ENCODE data around the gene NOXO1.
"Not testable (repeated sequence)": the region's sequence is repeated elsewhere in the genome, so short reads cannot be mapped to it uniquely, and the experiment has no call there.

NOXO1 gene

DNA sequence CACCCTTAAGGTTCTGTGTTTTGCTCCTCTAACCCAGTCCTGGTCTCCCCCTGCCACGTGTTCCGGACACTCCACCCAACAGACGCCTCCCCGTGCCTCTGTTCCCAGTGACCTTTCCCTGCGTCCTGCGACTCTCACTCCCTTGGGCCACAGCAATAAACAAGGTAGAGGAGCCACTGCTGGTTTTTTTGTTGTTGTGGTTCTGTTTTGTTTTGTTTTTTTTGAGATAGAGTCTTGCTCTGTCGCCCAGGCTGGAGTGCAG lies 34.6 kb upstream of the NOXO1 start:
- CTCF ChIA-PET, result interaction anchor here (0.6 to 1.2 kb wide), 4 partner anchors 12 to 39 kb away, joined by 3 to 4 read pairs (median 3); no protein-coding TSS in a partner anchor
- H3K27ac ChIP-seq, result peak overlapping the region; percentile 98
- POLR2A ChIA-PET (ENCODE audit: low non-redundant PET), result no interaction called here
- TF ChIP-seq, protein P1, sequence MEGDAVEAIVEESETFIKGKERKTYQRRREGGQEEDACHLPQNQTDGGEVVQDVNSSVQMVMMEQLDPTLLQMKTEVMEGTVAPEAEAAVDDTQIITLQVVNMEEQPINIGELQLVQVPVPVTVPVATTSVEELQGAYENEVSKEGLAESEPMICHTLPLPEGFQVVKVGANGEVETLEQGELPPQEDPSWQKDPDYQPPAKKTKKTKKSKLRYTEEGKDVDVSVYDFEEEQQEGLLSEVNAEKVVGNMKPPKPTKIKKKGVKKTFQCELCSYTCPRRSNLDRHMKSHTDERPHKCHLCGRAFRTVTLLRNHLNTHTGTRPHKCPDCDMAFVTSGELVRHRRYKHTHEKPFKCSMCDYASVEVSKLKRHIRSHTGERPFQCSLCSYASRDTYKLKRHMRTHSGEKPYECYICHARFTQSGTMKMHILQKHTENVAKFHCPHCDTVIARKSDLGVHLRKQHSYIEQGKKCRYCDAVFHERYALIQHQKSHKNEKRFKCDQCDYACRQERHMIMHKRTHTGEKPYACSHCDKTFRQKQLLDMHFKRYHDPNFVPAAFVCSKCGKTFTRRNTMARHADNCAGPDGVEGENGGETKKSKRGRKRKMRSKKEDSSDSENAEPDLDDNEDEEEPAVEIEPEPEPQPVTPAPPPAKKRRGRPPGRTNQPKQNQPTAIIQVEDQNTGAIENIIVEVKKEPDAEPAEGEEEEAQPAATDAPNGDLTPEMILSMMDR (conservative IDR thresholded peaks at IDR 0.05; ENCODE audit: low read depth), result no peak
- no peak for DNase-seq (ENCODE audit: low spot score)

DNA sequence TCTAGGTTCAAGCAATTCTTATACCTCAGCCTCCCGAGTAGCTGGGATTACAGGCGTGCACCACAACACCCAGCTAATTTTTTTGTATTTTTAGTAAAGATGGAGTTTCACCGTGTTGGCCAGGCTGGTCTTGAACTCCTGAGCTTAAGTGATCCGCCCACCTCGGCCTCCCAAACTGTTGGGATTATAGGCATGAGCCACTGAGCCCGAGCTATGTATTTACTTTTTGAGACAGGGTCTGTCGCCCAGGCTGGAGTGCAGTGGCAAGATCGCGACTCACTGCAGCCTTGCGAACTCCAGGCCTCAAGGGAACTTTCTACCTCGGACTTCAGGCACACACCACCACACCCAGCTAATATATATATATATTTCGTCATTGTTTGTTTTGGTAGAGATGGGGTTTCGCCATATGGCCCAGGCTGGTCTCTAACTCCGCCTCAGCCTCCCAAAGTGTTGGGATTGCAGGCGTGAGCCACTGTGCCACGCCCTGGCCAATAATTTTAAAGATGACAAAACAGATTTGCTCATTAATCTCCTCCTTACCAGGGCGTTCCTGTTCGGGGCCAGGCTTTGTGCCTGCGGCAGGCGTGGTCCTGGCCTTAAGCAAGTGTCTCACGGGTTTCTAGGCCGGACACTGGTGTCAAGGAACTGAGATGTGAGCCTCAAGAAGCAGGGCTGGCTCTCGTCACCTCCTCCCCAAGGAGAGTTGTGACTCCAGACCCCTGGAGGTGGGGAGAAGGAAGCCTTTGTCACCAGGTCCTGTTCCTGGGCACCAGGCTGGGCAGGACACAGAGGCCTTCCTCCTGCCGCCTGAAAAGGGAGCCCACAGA lies 34.1 kb upstream of the NOXO1 start:
- CTCF ChIA-PET, result no interaction called here
- H3K27ac ChIP-seq, result peak overlapping the region; percentile 98
- TF ChIP-seq, protein P1 (conservative IDR thresholded peaks at IDR 0.05; ENCODE audit: low read depth), result no peak
- POLR2A ChIA-PET (ENCODE audit: low non-redundant PET), result no interaction called here
- peak; percentile 77 for DNase-seq (ENCODE audit: low spot score)

DNA sequence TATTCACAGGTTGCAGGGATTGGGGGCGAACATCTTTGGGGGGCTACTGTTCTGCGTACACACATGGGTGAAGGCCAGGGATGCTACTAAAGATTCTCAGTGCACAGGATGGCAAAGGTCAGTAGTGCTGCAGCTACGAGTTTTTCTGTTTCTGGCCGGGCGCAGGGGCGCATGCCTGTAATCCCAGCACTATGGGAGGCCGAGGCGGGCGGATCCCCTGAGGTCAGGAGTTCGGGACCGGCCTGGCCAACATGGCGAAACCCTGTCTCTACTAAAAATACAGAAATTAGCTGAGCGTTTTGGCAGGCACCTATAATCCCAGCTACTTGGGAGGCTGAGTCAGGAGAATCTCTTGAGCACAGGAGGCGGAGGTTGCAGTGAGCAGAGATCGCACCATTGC lies 32.3 kb upstream of the NOXO1 start:
- H3K27ac ChIP-seq, result peak overlapping the region; percentile 98
- ChIA-PET POLR2A (ENCODE audit: low non-redundant PET) (interaction anchor here (1.0 kb wide), 1 partner anchor 11 kb away, joined by 4 read pairs; no protein-coding TSS in a partner anchor), CTCF (no interaction called here)
- TF ChIP-seq, protein P1 (conservative IDR thresholded peaks at IDR 0.05; ENCODE audit: low read depth), result no peak
- no peak for DNase-seq (ENCODE audit: low spot score)

DNA sequence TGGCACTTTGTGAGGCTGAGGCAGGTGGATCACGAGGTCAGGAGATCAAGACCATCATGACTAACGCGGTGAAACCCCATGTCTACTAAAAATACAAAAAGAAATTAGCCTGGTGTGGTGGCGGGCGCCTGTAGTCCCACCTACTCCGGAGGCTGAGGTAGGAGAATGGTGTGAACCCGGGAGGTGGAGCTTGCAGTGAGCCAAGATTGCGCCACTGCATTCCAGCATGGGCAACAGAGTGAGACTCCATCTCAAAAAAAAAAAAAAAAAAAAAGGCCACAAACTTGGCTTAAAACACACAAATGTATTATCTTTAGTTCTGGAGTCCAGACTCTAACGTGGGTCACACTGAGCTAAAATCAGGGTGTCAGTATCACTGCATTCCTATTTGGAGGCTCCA lies 30.5 kb upstream of the NOXO1 start:
- CTCF ChIA-PET; DNase-seq (ENCODE audit: low spot score): not testable (repeated sequence)
- POLR2A ChIA-PET (ENCODE audit: low non-redundant PET), result interaction anchor here (0.7 to 1.2 kb wide), 2 partner anchors 64 to 144 kb away, joined by 3 to 5 read pairs; partner anchors contain the start of gene TRAF7
- H3K27ac ChIP-seq, result peak overlapping the region; percentile 98

DNA sequence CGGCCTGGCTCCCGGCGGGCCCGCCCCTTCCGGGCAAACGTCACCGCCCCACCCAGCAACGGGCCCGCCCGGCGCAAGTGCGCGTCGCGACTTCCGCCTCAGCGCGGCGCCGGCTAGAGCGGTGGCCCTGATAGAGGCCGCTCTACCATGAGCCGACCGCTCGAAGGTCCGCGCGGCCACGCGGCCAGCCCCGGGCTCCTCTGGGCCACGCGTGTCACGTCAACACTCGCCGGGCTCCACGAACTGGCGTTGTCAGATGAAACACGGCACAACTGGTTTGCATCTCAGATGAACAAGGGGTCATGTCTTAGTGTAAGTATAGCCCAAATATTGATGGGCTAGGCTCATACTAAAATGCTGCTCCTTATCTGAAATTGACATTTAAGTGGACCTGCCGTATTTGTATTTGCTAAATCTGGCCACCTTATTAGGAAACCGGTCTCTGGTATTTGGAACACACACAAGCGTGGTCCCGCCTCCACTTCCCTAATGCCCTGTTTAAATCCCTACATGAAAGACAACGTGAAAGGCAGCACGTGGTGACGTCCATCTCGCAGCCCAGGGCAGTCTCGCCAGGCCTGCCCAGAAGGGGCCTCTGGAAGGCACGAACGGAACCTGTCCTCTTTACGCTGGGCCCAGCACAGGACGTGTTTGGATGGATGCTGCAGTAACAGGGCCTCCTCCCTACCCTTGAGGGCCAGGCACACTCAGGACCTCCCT lies 28.7 kb upstream of the NOXO1 start, which contains the start of gene ZNF598:
TSS of gene ZNF598 (minus strand) at position 31 of the 720 bp plus-strand sequence.
- ChIA-PET POLR2A (ENCODE audit: low non-redundant PET) (no interaction called here), CTCF (no interaction called here)
- DNase-seq (ENCODE audit: low spot score), result peak; percentile 81
- TF ChIP-seq, protein P1 (conservative IDR thresholded peaks at IDR 0.05; ENCODE audit: low read depth), result no peak
- H3K27ac ChIP-seq, result peak within 1 kb of the TSS; percentile 98

DNA sequence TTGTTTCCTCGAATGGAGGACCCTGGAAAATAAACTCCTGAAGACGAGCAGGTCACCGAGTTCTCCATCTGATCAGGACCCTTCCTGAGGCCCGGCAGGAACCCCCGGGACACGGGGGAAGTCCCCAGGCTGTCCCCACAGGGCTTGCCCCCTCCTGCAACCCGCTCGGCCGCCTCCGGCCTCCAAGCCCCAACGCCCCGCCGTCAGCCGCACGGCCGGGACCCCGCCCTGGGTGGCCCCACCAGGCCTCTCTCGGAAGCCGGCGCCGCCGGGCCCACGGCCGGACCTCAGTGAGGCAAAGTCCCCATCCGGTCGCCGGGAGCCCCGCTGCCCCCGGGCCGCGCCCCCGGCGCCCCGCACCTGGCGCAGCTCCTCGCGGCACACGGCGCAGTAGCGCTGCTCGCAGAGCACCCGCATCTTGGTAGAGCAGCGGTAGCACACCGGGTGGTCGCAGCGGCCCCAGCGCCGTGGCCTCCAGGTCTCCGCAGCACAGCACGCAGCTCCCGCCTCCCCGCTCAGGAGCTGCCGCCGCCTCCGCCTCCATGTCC lies 28.0 kb upstream of the NOXO1 start:
- peak overlapping the region; percentile 98 for H3K27ac ChIP-seq
- ChIA-PET POLR2A (ENCODE audit: low non-redundant PET) (interaction anchor here (0.5 kb wide), 1 partner anchor 39 kb away, joined by 3 read pairs; the partner anchor contains the start of genes NTHL1 and TSC2), CTCF (interaction anchor here (0.6 kb wide), 1 partner anchor 42 kb away, joined by 4 read pairs; no protein-coding TSS in a partner anchor)
- TF ChIP-seq, protein P1 (conservative IDR thresholded peaks at IDR 0.05; ENCODE audit: low read depth), result no peak
- no peak for DNase-seq (ENCODE audit: low spot score)

Data from RWPE1 (cell line).